GM18499 (cell line): ENCODE data around the gene KCNH6.

Experiments used
- ATAC-seq: cut with Tn5 transposase; IDR thresholded peaks from one replicate; pipeline ENCODE4 v1.9.1; 2021; ENCODE audit warnings: moderate number of reproducible peaks; ENCODE audit not compliant: insufficient read depth, unreplicated experiment

KCNH6 gene

GRCh38 chr17:63588797-63589196, 65.6 kb downstream of the KCNH6 start:
- no peak for ATAC-seq

GRCh38 chr17:63589646-63590045, 66.5 kb downstream of the KCNH6 start:
- no peak for ATAC-seq

GRCh38 chr17:63592797-63593196, 69.6 kb downstream of the KCNH6 start:
- no peak for ATAC-seq

- no peak for ATAC-seq
Measured at GRCh38 chr17:63595132-63595531, 72.0 kb downstream of the KCNH6 start.
